MM.1S (cell line): ENCODE results near the gene NGDN.

Experiments
- EZH2 ChIP-seq: fragments of 300-600 bp; sonication (generic); optimal IDR thresholded peaks from 2 replicates; pipeline ENCODE3; 2017; ENCODE audit warnings: low read depth, mild to moderate bottlenecking, antibody characterized with exemption, low read length, mixed read lengths
- EZH2phosphoT487 ChIP-seq: fragments of 300-600 bp; sonication (generic); IDR thresholded peaks from 2 replicates; pipeline ENCODE4 v1.6.1; 2018; ENCODE audit warnings: antibody characterized with exemption, low read length
- TF ChIP-seq, protein P1 (sequence below): fragments of 300-600 bp; sonication (generic); IDR thresholded peaks from 2 replicates; pipeline ENCODE4 v1.5.1; 2016; ENCODE audit warnings: antibody characterized with exemption, low read length, mixed read lengths

DNA sequence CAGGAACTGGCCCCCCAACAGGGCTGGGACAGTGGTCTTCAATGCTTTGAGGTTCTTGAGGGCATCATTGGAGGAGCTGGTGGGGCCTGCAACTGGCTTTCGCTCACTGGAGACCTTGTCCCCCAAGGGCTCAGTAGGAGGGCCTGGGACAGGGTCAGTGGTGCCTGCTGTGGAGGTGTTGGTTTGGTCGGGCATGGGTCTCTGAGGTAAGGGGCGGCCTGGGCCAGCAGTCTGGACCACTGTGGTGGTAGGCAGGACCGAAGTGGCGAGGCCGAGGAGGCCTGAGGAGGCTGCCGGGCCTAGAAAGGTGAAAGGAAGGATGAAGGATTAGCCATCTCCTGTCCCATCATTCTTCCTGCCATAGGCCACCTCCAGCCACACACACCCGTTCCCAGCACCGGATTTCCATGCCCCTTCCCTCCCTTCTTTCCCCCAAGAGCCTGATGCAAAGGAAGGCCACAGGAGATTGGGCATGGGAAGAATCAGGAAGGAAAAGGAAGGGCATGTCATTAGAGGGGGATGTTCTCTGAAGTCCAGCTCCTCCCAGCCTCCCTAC, 53.2 kb downstream of the NGDN start:
- TF ChIP-seq, protein P1, sequence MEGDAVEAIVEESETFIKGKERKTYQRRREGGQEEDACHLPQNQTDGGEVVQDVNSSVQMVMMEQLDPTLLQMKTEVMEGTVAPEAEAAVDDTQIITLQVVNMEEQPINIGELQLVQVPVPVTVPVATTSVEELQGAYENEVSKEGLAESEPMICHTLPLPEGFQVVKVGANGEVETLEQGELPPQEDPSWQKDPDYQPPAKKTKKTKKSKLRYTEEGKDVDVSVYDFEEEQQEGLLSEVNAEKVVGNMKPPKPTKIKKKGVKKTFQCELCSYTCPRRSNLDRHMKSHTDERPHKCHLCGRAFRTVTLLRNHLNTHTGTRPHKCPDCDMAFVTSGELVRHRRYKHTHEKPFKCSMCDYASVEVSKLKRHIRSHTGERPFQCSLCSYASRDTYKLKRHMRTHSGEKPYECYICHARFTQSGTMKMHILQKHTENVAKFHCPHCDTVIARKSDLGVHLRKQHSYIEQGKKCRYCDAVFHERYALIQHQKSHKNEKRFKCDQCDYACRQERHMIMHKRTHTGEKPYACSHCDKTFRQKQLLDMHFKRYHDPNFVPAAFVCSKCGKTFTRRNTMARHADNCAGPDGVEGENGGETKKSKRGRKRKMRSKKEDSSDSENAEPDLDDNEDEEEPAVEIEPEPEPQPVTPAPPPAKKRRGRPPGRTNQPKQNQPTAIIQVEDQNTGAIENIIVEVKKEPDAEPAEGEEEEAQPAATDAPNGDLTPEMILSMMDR: no peak
- no peak for TF ChIP-seq EZH2
- no peak for TF ChIP-seq EZH2phosphoT487
